ENCODE results near the gene USP6NL. TPM values are rescaled to one million over a fixed set of nuclear protein-coding genes. Genes with fewer than 3 reads are reported as not detected.

The USP6NL gene
- total RNA-seq, 4 donors from 2014 or later, result 3.8 to 21.9 (median 17.0) TPM

GRCh38 chr10:11434324-11434723 is 177.1 kb downstream of the USP6NL start:
- no peak overlapping the region for H3K27ac ChIP-seq
- H3K4me3 ChIP-seq, result no peak overlapping the region
- H3K36me3 ChIP-seq, result no peaks in the 10 kb centered on the region
- no peaks in the 10 kb centered on the region for H3K9me3 ChIP-seq
- intact Hi-C loops (cut with DNase I; ENCODE audit: low total_unique reads), result no loop called here
- no peaks in the 10 kb centered on the region for H3K27me3 ChIP-seq
- TF ChIP-seq, protein P1, sequence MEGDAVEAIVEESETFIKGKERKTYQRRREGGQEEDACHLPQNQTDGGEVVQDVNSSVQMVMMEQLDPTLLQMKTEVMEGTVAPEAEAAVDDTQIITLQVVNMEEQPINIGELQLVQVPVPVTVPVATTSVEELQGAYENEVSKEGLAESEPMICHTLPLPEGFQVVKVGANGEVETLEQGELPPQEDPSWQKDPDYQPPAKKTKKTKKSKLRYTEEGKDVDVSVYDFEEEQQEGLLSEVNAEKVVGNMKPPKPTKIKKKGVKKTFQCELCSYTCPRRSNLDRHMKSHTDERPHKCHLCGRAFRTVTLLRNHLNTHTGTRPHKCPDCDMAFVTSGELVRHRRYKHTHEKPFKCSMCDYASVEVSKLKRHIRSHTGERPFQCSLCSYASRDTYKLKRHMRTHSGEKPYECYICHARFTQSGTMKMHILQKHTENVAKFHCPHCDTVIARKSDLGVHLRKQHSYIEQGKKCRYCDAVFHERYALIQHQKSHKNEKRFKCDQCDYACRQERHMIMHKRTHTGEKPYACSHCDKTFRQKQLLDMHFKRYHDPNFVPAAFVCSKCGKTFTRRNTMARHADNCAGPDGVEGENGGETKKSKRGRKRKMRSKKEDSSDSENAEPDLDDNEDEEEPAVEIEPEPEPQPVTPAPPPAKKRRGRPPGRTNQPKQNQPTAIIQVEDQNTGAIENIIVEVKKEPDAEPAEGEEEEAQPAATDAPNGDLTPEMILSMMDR (IDR thresholded peaks at IDR 0.05), result no peak
- no peak for TF ChIP-seq POLR2A (IDR thresholded peaks at IDR 0.05)
- no peaks in the 10 kb centered on the region for H3K4me1 ChIP-seq
- DNase-seq, result no peak

- intact Hi-C loops (cut with DNase I; ENCODE audit: low total_unique reads), result no loop called here
- H3K4me1 ChIP-seq, result no peaks in the 10 kb centered on the region
- H3K4me3 ChIP-seq, result no peak overlapping the region
- TF ChIP-seq, protein P1 (IDR thresholded peaks at IDR 0.05), result no peak
- no peak for TF ChIP-seq POLR2A (IDR thresholded peaks at IDR 0.05)
- no peak overlapping the region for H3K27ac ChIP-seq
- DNase-seq, result no peak
- H3K36me3 ChIP-seq, result no peaks in the 10 kb centered on the region
- H3K9me3 ChIP-seq, result no peaks in the 10 kb centered on the region
- no peaks in the 10 kb centered on the region for H3K27me3 ChIP-seq
Measured at GRCh38 chr10:11433657-11434056, 177.8 kb downstream of the USP6NL start.

DNA sequence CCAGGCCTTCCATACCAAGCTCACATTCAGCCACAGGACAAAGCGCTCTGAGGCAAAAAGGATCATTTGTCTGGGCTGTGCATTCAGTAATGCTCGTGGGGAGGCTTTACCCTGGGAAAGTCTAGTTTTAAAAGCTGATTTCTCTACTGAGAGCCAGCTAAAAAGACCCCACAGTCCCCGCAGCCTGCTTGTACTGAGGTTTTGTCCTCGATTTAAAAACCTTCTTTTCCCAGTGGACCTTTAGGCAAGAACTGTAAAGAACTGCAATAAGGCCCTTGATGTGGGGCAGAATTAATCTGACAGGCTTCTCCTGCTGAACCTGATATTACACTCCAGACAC is 180.3 kb downstream of the USP6NL start:
- Histone ChIP-seq H3K4me1 (no peaks in the 10 kb centered on the region), H3K4me3 (no peak overlapping the region), H3K9me3 (no peaks in the 10 kb centered on the region), H3K27ac (no peak overlapping the region), H3K36me3 (no peaks in the 10 kb centered on the region), H3K27me3 (no peaks in the 10 kb centered on the region)
- no peak for TF ChIP-seq POLR2A (IDR thresholded peaks at IDR 0.05)
- TF ChIP-seq, protein P1 (IDR thresholded peaks at IDR 0.05), result no peak
- no peak for DNase-seq
- intact Hi-C loops (cut with DNase I; ENCODE audit: low total_unique reads), result no loop called here

- H3K27ac ChIP-seq, result no peak overlapping the region
- intact Hi-C loops (cut with DNase I; ENCODE audit: low total_unique reads), result no loop called here
- H3K27me3 ChIP-seq, result no peaks in the 10 kb centered on the region
- H3K36me3 ChIP-seq, result no peaks in the 10 kb centered on the region
- TF ChIP-seq, protein P1 (IDR thresholded peaks at IDR 0.05), result no peak
- no peak for TF ChIP-seq POLR2A (IDR thresholded peaks at IDR 0.05)
- H3K4me3 ChIP-seq, result no peak overlapping the region
- DNase-seq, result no peak
- no peaks in the 10 kb centered on the region for H3K9me3 ChIP-seq
- H3K4me1 ChIP-seq, result no peaks in the 10 kb centered on the region
Measured at GRCh38 chr10:11430421-11431215, 180.8 kb downstream of the USP6NL start.

DNA sequence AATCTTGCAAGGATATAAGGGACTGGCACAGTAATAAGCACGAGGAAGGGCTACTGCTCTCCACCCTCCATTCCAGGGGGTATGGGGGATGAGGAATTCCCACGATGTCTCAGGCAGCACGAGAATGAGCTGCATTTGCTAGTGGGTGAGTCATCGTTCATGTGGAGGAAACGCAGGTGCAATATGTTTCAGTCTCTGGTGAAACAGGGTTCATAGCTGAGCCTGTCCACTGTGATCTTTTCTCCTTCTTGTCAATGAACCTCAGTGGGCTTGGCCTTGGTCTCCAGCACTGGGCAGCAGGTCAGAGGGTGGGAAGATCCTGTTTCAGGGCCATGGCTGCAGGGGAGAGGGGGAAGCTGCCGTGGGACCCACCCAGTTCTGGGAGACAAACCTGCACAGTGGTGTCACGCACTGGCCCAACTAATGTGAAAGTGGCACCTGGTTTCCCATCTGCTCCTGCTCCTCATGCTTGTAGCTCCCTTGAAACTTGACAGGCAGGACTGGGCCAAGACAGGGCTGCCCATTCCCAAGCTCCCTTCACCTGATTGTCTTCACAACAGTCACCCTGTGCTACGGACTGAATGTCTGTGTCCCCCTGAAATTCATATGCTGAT is 181.9 kb downstream of the USP6NL start:
- no peaks in the 10 kb centered on the region for H3K36me3 ChIP-seq
- no peak overlapping the region for H3K4me3 ChIP-seq
- no peak overlapping the region for H3K27ac ChIP-seq
- no peaks in the 10 kb centered on the region for H3K4me1 ChIP-seq
- DNase-seq, result no peak
- intact Hi-C loops (cut with DNase I; ENCODE audit: low total_unique reads), result no loop called here
- H3K27me3 ChIP-seq, result no peaks in the 10 kb centered on the region
- H3K9me3 ChIP-seq, result no peaks in the 10 kb centered on the region
- no peak for TF ChIP-seq POLR2A (IDR thresholded peaks at IDR 0.05)
- TF ChIP-seq, protein P1 (IDR thresholded peaks at IDR 0.05), result no peak

All from uterus (tissue), 4 donors.